K562 (cell line): ENCODE data around the gene CDKN2D. TPM values are rescaled to one million over a fixed set of nuclear protein-coding genes. Genes with fewer than 3 reads are reported as not detected.

Experiments used
- BACH1 ChIP-seq: fragments of 200-800 bp; sonication (Bioruptor generic); IDR thresholded peaks from 2 replicates; pipeline ENCODE4 v1.6.1; 2016; ENCODE audit warnings: missing genetic modification characterization, missing compliant biosample characterization
- BRD9 ChIP-seq: fragments of 450-650 bp; IDR thresholded peaks from 2 replicates; pipeline ENCODE4 v1.6.1; 2018; ENCODE audit warnings: low read depth; ENCODE audit not compliant: partially characterized antibody
- ERF ChIP-seq: fragments of 450-650 bp; formaldehyde crosslinking; IDR thresholded peaks from 2 replicates; pipeline ENCODE4 v1.4.0; 2020; ENCODE audit warnings: mild to moderate bottlenecking, mixed read lengths
- FOXO4 ChIP-seq: fragments of 450-650 bp; formaldehyde crosslinking; IDR thresholded peaks from 2 replicates; pipeline ENCODE4 v1.4.0; 2020; ENCODE audit warnings: mild to moderate bottlenecking, moderate library complexity
- GTF2A2 ChIP-seq: IDR thresholded peaks from 2 replicates; pipeline ENCODE4 v1.6.1; 2016; ENCODE audit warnings: mild to moderate bottlenecking, missing genetic modification characterization, missing compliant biosample characterization
- SOX6 ChIP-seq: fragments of 450-650 bp; IDR thresholded peaks from 2 replicates; pipeline ENCODE4 v1.6.1; 2014; ENCODE audit warnings: mild to moderate bottlenecking
- ZBTB1 ChIP-seq: sonication (generic); formaldehyde crosslinking; IDR thresholded peaks from 2 replicates; pipeline ENCODE4 v1.8.1; 2023; ENCODE audit warnings: missing genetic modification reagents, low read depth, mild to moderate bottlenecking, borderline replicate concordance
- ZHX1 ChIP-seq: fragments of 150-350 bp; conservative IDR thresholded peaks from 2 replicates; pipeline ENCODE4 v1.6.1; 2014; ENCODE audit warnings: low read length
- ZNF311 ChIP-seq: fragments of 250-450 bp; sonication (Bioruptor Pico); IDR thresholded peaks from 2 replicates; pipeline ENCODE4 v1.4.0; 2020; ENCODE audit warnings: mild to moderate bottlenecking, moderate library complexity
- ZNF696 ChIP-seq: fragments of 250-450 bp; sonication (Bioruptor Pico); conservative IDR thresholded peaks from 2 replicates; pipeline ENCODE4 v1.4.0; 2020; ENCODE audit warnings: mild to moderate bottlenecking, moderate library complexity
- ZNF830 ChIP-seq: fragments of 250-450 bp; sonication (Bioruptor Pico); IDR thresholded peaks from 2 replicates; pipeline ENCODE4 v1.5.0; 2021; ENCODE audit warnings: mild to moderate bottlenecking
- ZSCAN29 ChIP-seq: fragments of 450-650 bp; IDR thresholded peaks from 2 replicates; pipeline ENCODE4 v1.6.1; 2017
- microRNA counts: library from miRNA; unstranded; fragments of <30 nt; microRNA quantifications from one replicate; lab custom pipeline; 2016
- microRNA-seq: library from miRNA; unstranded; fragments of <30 nt; microRNA quantifications from one replicate; pipeline ENCODE4, GENCODE V29; 2018; ENCODE audit warnings: borderline microRNAs expressed
- polyA plus RNA-seq, 8 experiments: library from polyadenylated mRNA; depleted of rRNA in 4 of 8; stranded (reverse) in 5 of 8; unstranded in 3 of 8; fragments of >200 nt; fragmentation: Nextera tagmentation in 2 of 8; fragmentation: Illumina TruSeq in 1 of 8; extraction: Ambion mirVana in 2 of 8; extraction: Trizol in 1 of 8; gene quantifications; 2 replicates each; pipeline versions ENCODE4 v1.2.1 to v1.2.3, GENCODE V29; 2011 to 2014; ENCODE audit warnings: inconsistent platforms in 1 of 8, missing spikeins in 1 of 8
- small RNA-seq: library from RNA; depleted of rRNA; stranded (forward); fragments of <200 nt; gene quantifications from one replicate; pipeline ENCODE3, GENCODE V24; 2014
- total RNA-seq, 7 experiments: library from RNA; depleted of rRNA in 6 of 7; stranded (reverse); fragments of >200 nt in 6 of 7; fragmentation: Illumina TruSeq in 2 of 7; extraction: Trizol in 2 of 7; gene quantifications; 2 replicates each; pipeline versions ENCODE4 v1.2.1 to v1.2.3, GENCODE V29; 2011 to 2021; ENCODE audit warnings: low replicate concordance in 1 of 7
- TF ChIP-seq, protein P1 (sequence below): fragments of 450-650 bp; conservative IDR thresholded peaks from 2 replicates; pipeline ENCODE4 v1.6.1; 2016; ENCODE audit warnings: missing genetic modification characterization, low read depth, mild to moderate bottlenecking, missing compliant biosample characterization, moderate library complexity

Gene CDKN2D
- total and polyA plus RNA-seq, 9 of the 15 experiments (the other 6 are each of a cell fraction or from before 2014, with no cell fraction given): 0.41 to 8.2 (median 3.7) TPM

DNA sequence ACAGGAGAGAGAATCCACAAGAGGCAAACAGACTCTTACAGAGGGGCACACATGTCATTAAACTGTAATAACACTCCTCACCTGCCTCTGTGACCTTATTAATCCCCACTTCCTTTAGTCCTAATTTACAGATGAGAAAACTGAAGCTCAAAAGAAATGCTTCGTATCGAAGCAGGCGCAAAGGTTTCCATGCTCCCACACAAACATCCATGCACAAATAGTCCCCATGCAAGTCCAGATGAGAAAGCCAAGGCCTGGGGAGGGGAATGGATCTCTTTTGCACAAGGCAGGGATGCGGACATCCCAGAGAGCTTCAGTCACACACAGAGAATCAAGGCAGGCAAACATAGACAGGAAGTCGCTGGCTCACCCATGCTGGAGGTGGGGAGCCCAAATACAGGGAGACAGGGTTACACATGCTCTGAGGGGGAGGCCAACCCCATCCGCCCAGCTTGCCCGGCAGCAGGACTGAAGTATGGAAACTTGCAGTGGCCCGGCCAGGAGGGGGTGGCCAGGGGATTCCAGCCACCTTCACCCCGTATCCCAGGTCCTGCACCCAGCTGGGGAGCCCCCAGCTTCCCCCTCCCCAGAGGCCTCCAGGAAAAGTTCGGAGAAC lies 52.0 kb downstream of the CDKN2D start (continued):
- TF ChIP-seq ZHX1 (no peak), BACH1 (tag) (no peak), ZBTB1 (CRISPR knock-in tag) (no peak), FOXO4 (no peak), ZNF830 (CRISPR knock-in tag) (no peak), SOX6 (no peak), ZSCAN29 (no peak), BRD9 (no peak), ZNF696 (CRISPR knock-in tag) (no peak), GTF2A2 (tag) (no peak), ERF (no peak), ZNF311 (CRISPR knock-in tag) (no peak)
- TF ChIP-seq, protein P1, sequence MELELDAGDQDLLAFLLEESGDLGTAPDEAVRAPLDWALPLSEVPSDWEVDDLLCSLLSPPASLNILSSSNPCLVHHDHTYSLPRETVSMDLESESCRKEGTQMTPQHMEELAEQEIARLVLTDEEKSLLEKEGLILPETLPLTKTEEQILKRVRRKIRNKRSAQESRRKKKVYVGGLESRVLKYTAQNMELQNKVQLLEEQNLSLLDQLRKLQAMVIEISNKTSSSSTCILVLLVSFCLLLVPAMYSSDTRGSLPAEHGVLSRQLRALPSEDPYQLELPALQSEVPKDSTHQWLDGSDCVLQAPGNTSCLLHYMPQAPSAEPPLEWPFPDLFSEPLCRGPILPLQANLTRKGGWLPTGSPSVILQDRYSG (tag): no peak
- TF ChIP-seq, all 486 proteins: peak for 0

MicroRNA genes within 50 kb of the gene (microRNA counts, 767-probe panel; counts per million panel counts)
- microRNA hsa-miR-1238 (lab: Ali Mortazavi, UCI): not detected

Small RNA genes lying within 50 kb of the gene (microRNA-seq; reads per million reads assigned to microRNA genes)
- gene MIR1238: not detected

Small RNA genes lying within 50 kb of the gene (small RNA-seq; reads per million reads assigned to genes)
- gene MIR1238 (0.11 reads per million), gene RNU7-140P (not detected)

Other genes with a start within 250 kb of the CDKN2D start
Only the 7 nearest of the 14 such genes appear.
- 78.3 and 99.2 TPM in 2 replicates for gene KEAP1, start 65.6 kb downstream of the CDKN2D start, total RNA-seq (2014; rRNA removed)
- gene KEAP1, start 65.6 kb downstream of the CDKN2D start, total RNA-seq (2014; rRNA removed; fragmentation: Illumina TruSeq; extraction: Trizol): 52.7 and 64.4 TPM in 2 replicates
- gene KEAP1, start 65.6 kb downstream of the CDKN2D start, total RNA-seq (2015; rRNA removed; fragmentation: Illumina TruSeq; extraction: Trizol): 81.5 and 82.9 TPM in 2 replicates
- 95.6 and 96.4 TPM in 2 replicates for gene KEAP1, start 65.6 kb downstream of the CDKN2D start, total RNA-seq (2021)
- 62.6 and 72.0 TPM in 2 replicates for gene KEAP1, start 65.6 kb downstream of the CDKN2D start, polyA plus RNA-seq (2011; rRNA removed)
- gene KEAP1, start 65.6 kb downstream of the CDKN2D start, polyA plus RNA-seq (2014; fragmentation: Illumina TruSeq; extraction: Trizol): 56.1 and 61.8 TPM in 2 replicates
- 1 to 10 TPM; 2.1 to 8.3 TPM for gene KEAP1, start 65.6 kb downstream of the CDKN2D start, polyA plus RNA-seq (2014; fragmentation: Nextera tagmentation; extraction: Ambion mirVana)
- gene KEAP1, start 65.6 kb downstream of the CDKN2D start, polyA plus RNA-seq (2014; rRNA removed): 64.3 and 67.5 TPM in 2 replicates
- gene S1PR5, start 51.5 kb downstream of the CDKN2D start, total RNA-seq (2014; rRNA removed): 0.18 and 0.37 TPM in 2 replicates
- 0.26 TPM in 1 of 2 replicates, not detected in the other for gene S1PR5, start 51.5 kb downstream of the CDKN2D start, total RNA-seq (2014; rRNA removed; fragmentation: Illumina TruSeq; extraction: Trizol)
- gene S1PR5, start 51.5 kb downstream of the CDKN2D start, total RNA-seq (2015; rRNA removed; fragmentation: Illumina TruSeq; extraction: Trizol): 0.11 TPM in 1 of 2 replicates, not detected in the other
- 0.16 and 0.35 TPM in 2 replicates for gene S1PR5, start 51.5 kb downstream of the CDKN2D start, total RNA-seq (2021)
- gene S1PR5, start 51.5 kb downstream of the CDKN2D start, polyA plus RNA-seq (2011; rRNA removed): 0.14 and 0.54 TPM in 2 replicates
- 0.17 TPM in 1 of 2 replicates, not detected in the other for gene S1PR5, start 51.5 kb downstream of the CDKN2D start, polyA plus RNA-seq (2014; fragmentation: Illumina TruSeq; extraction: Trizol)
- under 1 TPM in 1 of 2 experiments, not detected in 1; 0.03 TPM for gene S1PR5, start 51.5 kb downstream of the CDKN2D start, polyA plus RNA-seq (2014; fragmentation: Nextera tagmentation; extraction: Ambion mirVana)
- 0.12 and 0.49 TPM in 2 replicates for gene S1PR5, start 51.5 kb downstream of the CDKN2D start, polyA plus RNA-seq (2014; rRNA removed)
- 37.2 and 41.3 TPM in 2 replicates for gene ATG4D, start 25.1 kb downstream of the CDKN2D start, total RNA-seq (2014; rRNA removed)
- gene ATG4D, start 25.1 kb downstream of the CDKN2D start, total RNA-seq (2014; rRNA removed; fragmentation: Illumina TruSeq; extraction: Trizol): 9.1 and 12.8 TPM in 2 replicates
- gene ATG4D, start 25.1 kb downstream of the CDKN2D start, total RNA-seq (2015; rRNA removed; fragmentation: Illumina TruSeq; extraction: Trizol): 22.9 and 26.8 TPM in 2 replicates
- 55.9 and 66.1 TPM in 2 replicates for gene ATG4D, start 25.1 kb downstream of the CDKN2D start, total RNA-seq (2021)
- gene ATG4D, start 25.1 kb downstream of the CDKN2D start, polyA plus RNA-seq (2011; rRNA removed): 20.4 and 27.9 TPM in 2 replicates
- gene ATG4D, start 25.1 kb downstream of the CDKN2D start, polyA plus RNA-seq (2014; fragmentation: Illumina TruSeq; extraction: Trizol): 22.9 and 40.2 TPM in 2 replicates
- gene ATG4D, start 25.1 kb downstream of the CDKN2D start, polyA plus RNA-seq (2014; fragmentation: Nextera tagmentation; extraction: Ambion mirVana): 1 to 10 TPM in 1 of 2 experiments, under 1 TPM in 1; 0.51 to 1.7 TPM
- gene ATG4D, start 25.1 kb downstream of the CDKN2D start, polyA plus RNA-seq (2014; rRNA removed): 45.4 and 55.3 TPM in 2 replicates
- 44.6 and 50.3 TPM in 2 replicates for gene KRI1, start 3.0 kb downstream of the CDKN2D start, total RNA-seq (2014; rRNA removed)
- gene KRI1, start 3.0 kb downstream of the CDKN2D start, total RNA-seq (2014; rRNA removed; fragmentation: Illumina TruSeq; extraction: Trizol): 21.9 and 22.0 TPM in 2 replicates
- gene KRI1, start 3.0 kb downstream of the CDKN2D start, total RNA-seq (2015; rRNA removed; fragmentation: Illumina TruSeq; extraction: Trizol): 24.7 and 25.0 TPM in 2 replicates
- gene KRI1, start 3.0 kb downstream of the CDKN2D start, total RNA-seq (2021): 34.3 and 37.7 TPM in 2 replicates
- 20.0 and 22.8 TPM in 2 replicates for gene KRI1, start 3.0 kb downstream of the CDKN2D start, polyA plus RNA-seq (2011; rRNA removed)
- gene KRI1, start 3.0 kb downstream of the CDKN2D start, polyA plus RNA-seq (2014; fragmentation: Illumina TruSeq; extraction: Trizol): 35.2 and 37.7 TPM in 2 replicates
- gene KRI1, start 3.0 kb downstream of the CDKN2D start, polyA plus RNA-seq (2014; fragmentation: Nextera tagmentation; extraction: Ambion mirVana): 1 to 10 TPM; 1.1 to 2.0 TPM
- gene KRI1, start 3.0 kb downstream of the CDKN2D start, polyA plus RNA-seq (2014; rRNA removed): 45.3 and 50.7 TPM in 2 replicates
- 0.59 TPM in 1 of 2 replicates, not detected in the other for gene AP1M2, start 18.3 kb upstream of the CDKN2D start, total RNA-seq (2014; rRNA removed)
- 0.57 and 1.3 TPM in 2 replicates for gene AP1M2, start 18.3 kb upstream of the CDKN2D start, total RNA-seq (2014; rRNA removed; fragmentation: Illumina TruSeq; extraction: Trizol)
- gene AP1M2, start 18.3 kb upstream of the CDKN2D start, total RNA-seq (2015; rRNA removed; fragmentation: Illumina TruSeq; extraction: Trizol): 0.15 TPM in 1 of 2 replicates, not detected in the other
- gene AP1M2, start 18.3 kb upstream of the CDKN2D start, total RNA-seq (2021): 0.33 and 0.40 TPM in 2 replicates
- gene AP1M2, start 18.3 kb upstream of the CDKN2D start, polyA plus RNA-seq (2011; rRNA removed): 0.39 and 0.50 TPM in 2 replicates
- 0.68 TPM in 1 of 2 replicates, not detected in the other for gene AP1M2, start 18.3 kb upstream of the CDKN2D start, polyA plus RNA-seq (2014; fragmentation: Illumina TruSeq; extraction: Trizol)
- gene AP1M2, start 18.3 kb upstream of the CDKN2D start, polyA plus RNA-seq (2014; fragmentation: Nextera tagmentation; extraction: Ambion mirVana): 1 to 10 TPM; 1.1 to 1.4 TPM
- 1.1 and 1.3 TPM in 2 replicates for gene AP1M2, start 18.3 kb upstream of the CDKN2D start, polyA plus RNA-seq (2014; rRNA removed)
- gene SLC44A2, start 56.6 kb upstream of the CDKN2D start, total RNA-seq (2014; rRNA removed): 6.8 and 14.4 TPM in 2 replicates
- gene SLC44A2, start 56.6 kb upstream of the CDKN2D start, total RNA-seq (2014; rRNA removed; fragmentation: Illumina TruSeq; extraction: Trizol): 6.2 and 6.5 TPM in 2 replicates
- gene SLC44A2, start 56.6 kb upstream of the CDKN2D start, total RNA-seq (2015; rRNA removed; fragmentation: Illumina TruSeq; extraction: Trizol): 8.0 and 8.1 TPM in 2 replicates
- gene SLC44A2, start 56.6 kb upstream of the CDKN2D start, total RNA-seq (2021): 30.2 and 34.2 TPM in 2 replicates
- gene SLC44A2, start 56.6 kb upstream of the CDKN2D start, polyA plus RNA-seq (2011; rRNA removed): 15.1 and 23.3 TPM in 2 replicates
- 26.3 and 33.0 TPM in 2 replicates for gene SLC44A2, start 56.6 kb upstream of the CDKN2D start, polyA plus RNA-seq (2014; fragmentation: Illumina TruSeq; extraction: Trizol)
- 1 to 10 TPM; 1.1 to 2.3 TPM for gene SLC44A2, start 56.6 kb upstream of the CDKN2D start, polyA plus RNA-seq (2014; fragmentation: Nextera tagmentation; extraction: Ambion mirVana)
- gene SLC44A2, start 56.6 kb upstream of the CDKN2D start, polyA plus RNA-seq (2014; rRNA removed): 12.4 and 16.7 TPM in 2 replicates
- 141 and 169 TPM in 2 replicates for gene ILF3, start 85.4 kb upstream of the CDKN2D start, total RNA-seq (2014; rRNA removed)
- 122 and 125 TPM in 2 replicates for gene ILF3, start 85.4 kb upstream of the CDKN2D start, total RNA-seq (2014; rRNA removed; fragmentation: Illumina TruSeq; extraction: Trizol)
- 179 and 183 TPM in 2 replicates for gene ILF3, start 85.4 kb upstream of the CDKN2D start, total RNA-seq (2015; rRNA removed; fragmentation: Illumina TruSeq; extraction: Trizol)
- 408 and 453 TPM in 2 replicates for gene ILF3, start 85.4 kb upstream of the CDKN2D start, total RNA-seq (2021)
- gene ILF3, start 85.4 kb upstream of the CDKN2D start, polyA plus RNA-seq (2011; rRNA removed): 175 and 376 TPM in 2 replicates
- gene ILF3, start 85.4 kb upstream of the CDKN2D start, polyA plus RNA-seq (2014; fragmentation: Illumina TruSeq; extraction: Trizol): 342 and 395 TPM in 2 replicates
- 10 to 100 TPM; 26.0 to 27.5 TPM for gene ILF3, start 85.4 kb upstream of the CDKN2D start, polyA plus RNA-seq (2014; fragmentation: Nextera tagmentation; extraction: Ambion mirVana)
- 231 and 240 TPM in 2 replicates for gene ILF3, start 85.4 kb upstream of the CDKN2D start, polyA plus RNA-seq (2014; rRNA removed)